GM18508 (cell line): ENCODE measurements around the gene LGR5.

Source experiments
- ATAC-seq: cut with Tn5 transposase; IDR thresholded peaks from one replicate; pipeline ENCODE4 v1.9.1; 2021; ENCODE audit warnings: moderate number of reproducible peaks; ENCODE audit not compliant: insufficient read depth, unreplicated experiment

LGR5 gene

GRCh38 chr12:71438670-71439361 is 782 bp upstream of the LGR5 start:
- no peak for ATAC-seq

GRCh38 chr12:71439362-71439612 is 311 bp upstream of the LGR5 start:
- ATAC-seq, result no peak

DNA sequence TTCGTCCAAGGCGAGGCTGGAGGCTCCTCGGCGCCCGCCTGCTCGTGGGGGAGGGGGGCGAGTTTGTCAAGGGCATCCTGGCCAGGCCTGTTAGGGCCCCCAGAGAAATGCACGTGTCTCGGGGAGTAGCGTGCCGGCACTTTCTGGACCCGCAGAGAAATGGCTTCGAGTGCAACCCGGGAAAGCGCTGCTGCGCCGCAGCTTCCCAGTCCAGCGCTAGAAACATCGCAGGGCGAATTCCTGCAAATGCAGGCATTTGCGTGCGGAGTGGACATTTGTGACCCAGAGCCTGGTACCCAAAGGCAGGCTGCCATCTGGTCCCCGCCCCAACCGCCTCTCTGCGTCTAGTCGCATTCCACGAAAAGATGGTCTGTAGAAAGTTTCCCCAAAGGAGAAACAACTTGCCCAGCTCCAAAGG is 756 bp downstream of the LGR5 start:
- no peak for ATAC-seq

DNA sequence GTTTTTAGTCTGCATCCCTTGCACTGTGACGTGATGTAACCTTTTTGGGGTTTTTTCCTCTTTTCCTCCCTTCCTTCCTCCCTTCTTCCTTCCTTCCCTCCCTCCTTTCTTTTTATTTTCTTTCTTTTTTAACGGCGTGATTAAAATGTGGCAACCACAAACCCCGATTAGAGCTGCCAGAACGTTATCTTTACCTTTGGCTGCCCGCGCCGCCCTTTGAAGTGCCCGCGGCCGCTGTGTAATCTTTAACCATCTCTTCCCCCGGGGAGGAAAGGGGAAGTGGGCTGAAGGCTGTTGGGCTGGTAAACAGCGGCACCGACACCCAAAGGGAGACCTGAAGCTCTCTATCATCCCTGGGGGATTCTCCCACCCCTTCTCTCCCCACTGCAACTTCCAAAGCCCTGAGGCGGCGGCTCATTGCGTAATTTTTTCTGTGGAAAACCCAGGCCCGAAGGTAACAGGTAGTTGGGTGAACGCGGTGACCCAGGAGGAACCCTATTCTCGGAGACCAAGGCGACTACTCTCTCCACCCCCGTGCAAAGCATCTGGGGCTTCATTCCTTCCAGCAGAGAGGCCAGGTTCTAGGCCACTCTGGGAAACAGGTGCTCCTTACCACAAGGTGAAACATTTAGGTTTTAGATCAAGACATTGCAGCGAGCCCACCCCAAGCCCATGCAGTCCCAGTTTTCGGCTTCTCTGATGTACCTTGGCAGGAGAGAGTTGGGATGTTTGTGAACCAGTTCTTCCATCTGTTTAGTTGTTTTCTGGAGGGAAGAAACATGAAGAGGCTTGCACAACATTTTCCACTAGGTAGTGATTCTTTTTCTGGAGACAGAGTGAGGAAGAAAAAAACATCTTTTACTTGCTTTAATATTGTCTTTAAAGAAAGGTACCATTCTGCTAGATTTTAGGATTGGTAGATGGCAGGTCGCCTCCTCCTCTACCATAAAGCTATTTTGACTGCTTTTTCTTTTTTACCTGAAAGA is 1.5 kb downstream of the LGR5 start:
- peak; percentile 73 for ATAC-seq

DNA sequence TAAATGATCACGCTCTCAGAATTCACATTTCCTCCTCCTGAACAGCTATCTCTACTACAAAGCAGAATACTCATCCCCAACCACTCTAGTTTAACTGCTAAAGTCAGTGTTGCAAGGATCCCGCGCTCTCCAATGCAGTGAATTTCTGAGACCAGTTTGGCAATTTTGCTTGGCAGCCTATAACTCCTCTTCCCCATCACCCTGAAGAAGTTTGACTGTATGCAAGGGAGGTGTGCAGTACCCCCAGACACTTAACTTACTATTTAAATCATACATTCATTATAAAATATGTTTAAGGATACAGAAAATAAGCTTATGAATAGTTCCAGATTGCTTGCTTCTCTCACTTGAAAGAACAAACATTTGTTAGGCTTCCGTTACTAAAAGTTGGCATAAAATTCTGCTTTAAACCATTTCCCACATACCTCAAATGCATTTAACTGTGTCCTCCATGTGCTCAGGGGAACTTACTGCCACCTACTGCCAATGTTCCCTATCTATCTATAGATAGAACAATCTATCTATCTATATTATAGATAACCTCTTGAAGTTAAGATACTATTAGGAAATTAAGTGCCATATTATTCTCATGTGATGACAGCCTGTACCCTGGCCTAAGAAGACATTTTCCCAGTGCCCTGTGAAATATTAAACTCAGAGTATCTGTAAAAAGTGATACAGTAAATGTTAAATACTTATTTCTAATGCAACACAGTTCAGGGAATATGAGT is 2.4 kb downstream of the LGR5 start:
- no peak for ATAC-seq

DNA sequence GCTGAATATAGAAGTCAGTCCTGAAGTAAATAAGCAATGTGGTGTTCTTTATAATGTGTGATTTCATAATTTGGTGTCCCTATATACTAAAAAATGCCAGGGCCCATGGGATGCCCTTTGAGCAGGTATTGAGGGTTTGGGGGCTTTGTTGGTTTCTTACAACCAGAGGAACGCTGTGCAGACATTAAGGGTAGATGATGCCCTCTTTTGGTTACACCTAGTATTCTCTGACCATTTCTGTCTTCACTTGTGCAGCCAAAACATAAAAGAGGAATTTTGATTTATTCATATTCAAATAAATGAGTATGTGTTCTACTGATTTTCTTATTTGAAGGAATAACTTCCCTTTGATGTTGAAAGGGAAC is 3.0 kb downstream of the LGR5 start:
- no peak for ATAC-seq

DNA sequence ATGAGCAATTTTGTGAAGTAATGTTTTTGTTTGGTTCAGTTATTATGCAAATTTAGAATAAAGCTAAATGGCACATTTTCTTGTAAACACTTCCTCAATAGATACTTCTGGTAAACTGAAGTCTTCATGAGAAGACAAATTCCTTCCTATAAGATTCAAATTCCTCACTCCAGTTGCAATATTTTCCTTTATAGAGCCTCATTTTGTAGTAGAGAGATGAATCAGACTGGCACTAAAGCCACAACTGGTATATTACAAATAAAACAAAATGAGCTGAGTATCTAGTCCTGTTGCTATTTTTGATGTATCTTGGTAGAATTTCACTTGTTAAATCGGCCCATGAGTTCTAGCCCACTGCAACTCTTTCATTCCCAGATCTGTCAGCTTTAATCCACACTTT is 5.5 kb downstream of the LGR5 start:
- no peak for ATAC-seq

DNA sequence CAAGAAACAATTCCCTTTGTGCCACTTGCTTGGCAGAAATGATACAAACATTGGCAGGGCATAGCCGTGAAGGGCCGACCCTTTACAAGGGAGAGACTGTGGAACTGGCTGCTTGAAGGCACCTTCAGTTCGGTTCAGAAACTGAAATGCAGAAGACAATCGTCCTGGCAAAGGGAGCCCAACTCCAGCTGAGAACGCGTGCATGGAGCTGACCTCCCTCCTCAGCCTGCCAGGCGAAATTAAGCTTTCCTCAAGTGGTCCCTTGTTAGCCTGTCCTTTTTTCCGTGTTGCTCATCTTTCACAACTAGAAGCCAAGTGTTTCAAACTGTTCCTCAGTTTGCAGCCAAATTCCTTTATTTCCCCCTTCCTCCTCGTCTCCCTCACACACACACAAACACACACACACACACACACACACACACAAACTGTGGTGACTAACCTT is 8.1 kb downstream of the LGR5 start:
- ATAC-seq, result no peak

GRCh38 chr12:71448150-71448581 is 8.6 kb downstream of the LGR5 start:
- no peak for ATAC-seq

DNA sequence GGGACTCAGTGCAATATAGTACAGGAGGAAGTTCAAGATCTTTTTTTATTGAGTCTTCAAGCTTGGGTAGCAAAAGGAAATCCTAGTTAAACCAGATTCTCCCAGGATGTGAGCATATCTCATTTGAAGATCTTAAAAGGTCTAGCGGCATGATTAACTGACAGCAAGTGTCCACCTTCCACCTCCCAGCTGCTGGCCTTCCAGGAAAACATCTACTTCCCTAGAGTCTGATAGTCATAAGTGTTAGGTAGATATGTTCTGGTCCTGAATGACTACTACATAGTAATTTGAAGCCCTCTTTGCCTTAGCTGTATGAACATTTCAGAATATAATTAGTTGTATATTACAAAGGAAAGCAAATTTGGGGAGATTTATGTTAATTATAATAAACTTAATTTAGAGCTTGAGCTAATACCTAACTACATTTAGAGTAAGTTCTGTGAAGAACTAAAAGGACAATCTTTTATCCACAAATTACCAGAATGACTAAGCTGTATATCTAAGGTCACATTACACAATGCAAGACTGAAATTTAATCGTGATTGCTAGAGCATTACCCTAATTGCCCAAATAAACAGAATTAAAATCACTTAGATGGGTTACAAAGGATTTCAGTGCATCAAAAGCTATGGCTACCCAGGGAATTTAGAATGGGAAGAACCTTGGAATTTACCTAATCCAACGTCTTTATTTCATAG is 9.9 kb downstream of the LGR5 start:
- no peak for ATAC-seq

DNA sequence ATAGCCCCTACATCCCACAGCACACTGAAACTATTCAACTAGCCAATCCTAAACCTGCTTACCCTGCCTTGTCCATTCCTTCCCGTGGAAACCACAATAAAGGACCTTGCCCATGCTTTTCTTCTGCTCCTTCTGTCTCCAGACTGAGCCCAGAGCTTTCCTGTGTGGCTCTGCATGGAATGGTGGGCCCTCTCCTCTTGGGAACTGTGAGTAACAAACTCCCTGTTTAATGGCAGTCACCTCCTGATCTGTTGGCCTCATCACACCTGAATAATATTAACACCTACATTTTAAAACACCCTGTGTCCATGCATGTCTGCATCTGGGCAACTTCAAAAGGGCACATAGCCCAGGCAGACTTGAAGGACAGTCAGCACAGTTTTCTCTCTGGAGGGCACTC is 12.4 kb downstream of the LGR5 start:
- ATAC-seq, result no peak

DNA sequence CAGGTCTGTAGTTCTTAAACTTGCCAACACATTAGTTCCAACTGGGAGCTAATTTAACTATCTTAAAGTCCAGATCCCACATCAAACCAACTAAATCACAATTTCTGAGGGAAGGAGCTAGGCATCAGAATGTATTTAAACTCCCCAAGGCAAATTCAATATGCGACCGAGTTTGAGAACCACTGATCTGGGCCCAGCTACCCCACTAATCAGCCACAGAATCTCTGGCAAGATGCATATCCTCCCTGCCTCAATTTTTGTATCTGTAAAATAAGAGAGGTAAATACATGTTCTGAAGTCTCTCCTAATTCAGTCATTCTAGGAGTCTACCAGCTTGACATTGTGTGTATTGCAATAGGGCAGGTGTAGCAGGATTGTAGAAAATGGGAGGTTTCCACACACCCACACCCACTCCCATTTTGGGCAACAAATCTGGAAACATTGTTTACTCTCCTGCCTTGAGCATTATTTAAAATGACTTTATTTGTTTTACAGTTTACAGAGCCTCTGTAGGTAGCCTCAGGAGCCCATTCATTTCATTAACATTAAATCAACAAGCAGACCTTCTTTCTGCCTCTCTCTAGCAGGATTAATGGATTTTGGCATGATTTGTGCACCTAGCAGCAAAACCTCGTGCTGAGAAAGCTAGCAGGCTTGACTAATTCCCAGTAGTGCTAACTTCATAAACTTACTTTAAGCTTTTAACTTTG is 15.6 kb downstream of the LGR5 start:
- ATAC-seq, result no peak

GRCh38 chr12:71456316-71456715 is 16.7 kb downstream of the LGR5 start:
- no peak for ATAC-seq

DNA sequence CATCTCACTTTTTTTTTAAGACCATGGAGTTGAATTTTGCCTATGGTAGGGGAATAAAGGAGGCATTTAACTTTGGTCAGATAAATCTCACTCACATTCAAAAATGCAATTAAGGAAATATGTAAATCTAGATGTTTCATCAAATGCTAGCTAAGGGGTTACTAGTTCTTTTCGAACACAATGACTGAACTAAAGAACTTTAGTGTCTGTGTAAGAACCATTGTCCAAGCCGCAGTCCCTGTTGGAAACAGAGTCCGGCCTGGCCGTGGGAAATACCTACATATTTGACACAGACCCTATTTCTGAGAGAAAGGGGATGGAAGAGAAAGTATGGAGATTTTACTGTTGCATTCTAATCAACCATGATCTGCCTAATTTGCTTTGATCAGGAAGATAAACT is 17.4 kb downstream of the LGR5 start:
- no peak for ATAC-seq

DNA sequence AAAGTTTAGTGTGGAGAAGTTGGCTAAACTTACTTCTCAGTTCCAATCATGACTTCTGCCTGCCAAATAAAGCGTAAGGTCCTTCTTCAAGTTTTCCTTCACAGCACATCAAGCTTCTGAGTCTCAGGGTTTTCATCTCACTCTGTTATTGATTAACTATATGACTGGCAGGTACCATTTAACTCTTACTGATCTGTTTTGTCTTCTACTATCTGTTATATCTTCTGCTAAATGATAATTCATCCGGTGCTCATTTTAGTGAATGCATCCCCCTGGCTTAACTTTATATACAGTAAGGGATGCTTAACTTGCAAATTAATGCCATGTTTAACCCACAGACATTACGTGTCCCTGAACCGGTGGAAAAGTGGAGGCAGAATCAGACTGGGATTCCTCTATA is 20.7 kb downstream of the LGR5 start:
- ATAC-seq, result no peak

GRCh38 chr12:71460850-71461609 is 21.4 kb downstream of the LGR5 start:
- no peak for ATAC-seq

DNA sequence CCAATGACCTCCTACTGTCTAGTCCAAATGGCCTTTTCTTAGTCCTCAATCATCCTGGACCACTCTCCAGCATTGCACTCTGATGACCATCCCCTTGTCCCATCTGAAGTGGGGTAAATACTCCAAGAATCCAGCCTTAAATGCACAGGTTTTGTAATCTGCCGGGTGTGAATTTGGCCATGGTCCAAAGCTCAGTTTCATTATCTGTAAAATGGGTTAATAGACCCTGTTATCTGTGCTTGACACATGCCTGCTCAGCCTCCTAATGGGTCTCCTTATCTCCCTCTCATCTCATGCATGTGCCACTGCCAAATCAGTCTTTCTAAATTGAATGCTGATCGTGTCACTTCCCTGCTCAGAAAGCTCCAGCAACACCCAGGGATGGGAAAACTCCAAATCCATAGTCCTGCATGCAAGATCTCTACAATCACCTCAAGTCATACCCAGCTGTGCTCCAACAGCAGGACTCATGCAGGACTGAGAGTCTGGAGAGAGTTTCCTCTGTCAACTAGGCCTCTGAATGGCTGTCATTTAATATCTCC is 22.3 kb downstream of the LGR5 start:
- no peak for ATAC-seq

- no peak for ATAC-seq
Observed at GRCh38 chr12:71465796-71466195, 26.2 kb downstream of the LGR5 start.

- ATAC-seq, result no peak
Observed at GRCh38 chr12:71469258-71469750, 29.7 kb downstream of the LGR5 start.
